ENCODE data around the gene KIF25.

The KIF25 gene

GRCh38 chr6:168064226-168064807 lies 66.8 kb downstream of the KIF25 start:
- Histone ChIP-seq H4K20me1 (ENCODE audit: insufficient read depth, low read length, poor library complexity, severe bottlenecking) (no peaks in the 10 kb centered on the region), H3K27me3 (ENCODE audit: insufficient read depth, low read length, poor library complexity, severe bottlenecking) (no peaks in the 10 kb centered on the region), H3K4me2 (ENCODE audit: low read depth, low read length, poor library complexity, severe bottlenecking) (no peak overlapping the region), H3K9me2 (replicated peaks; ENCODE audit: low read depth, low read length) (no peaks in the 10 kb centered on the region), H3K4me3 (ENCODE audit: low read length, poor library complexity, severe bottlenecking) (no peak overlapping the region), H2AFZ (ENCODE audit: low read length) (no peak overlapping the region), H3K4me1 (ENCODE audit: insufficient read depth, low read length, poor library complexity, severe bottlenecking) (no peaks in the 10 kb centered on the region), H3K9ac (ENCODE audit: low read depth, low read length, poor library complexity, severe bottlenecking) (no peak overlapping the region), H3F3A (ENCODE audit: low read depth) (no peaks in the 10 kb centered on the region), H3K36me3 (ENCODE audit: insufficient read depth, low read length) (no peaks in the 10 kb centered on the region), H3K9me3 (ENCODE audit: insufficient read depth, low read depth, low read length) (peaks cover 16% of the 10 kb centered on the region; the same call in 1 of the 2 replicates), H3K79me2 (ENCODE audit: insufficient read depth, low read length) (no peaks in the 10 kb centered on the region)
- TF ChIP-seq EZH2phosphoT487 (IDR thresholded peaks at IDR 0.05; ENCODE audit: borderline replicate concordance) (no peak), CTCF (conservative IDR thresholded peaks at IDR 0.05; ENCODE audit: low read length) (no peak)

- no peaks in the 10 kb centered on the region for H3K79me2 ChIP-seq (ENCODE audit: insufficient read depth, low read length)
- TF ChIP-seq EZH2phosphoT487 (IDR thresholded peaks at IDR 0.05; ENCODE audit: borderline replicate concordance) = no peak
- no peak for TF ChIP-seq CTCF (conservative IDR thresholded peaks at IDR 0.05; ENCODE audit: low read length)
- H3K36me3 ChIP-seq (ENCODE audit: insufficient read depth, low read length) = no peaks in the 10 kb centered on the region
- H2AFZ ChIP-seq (ENCODE audit: low read length) = no peak overlapping the region
- no peak overlapping the region for H3K9ac ChIP-seq (ENCODE audit: low read depth, low read length, poor library complexity, severe bottlenecking)
- H3K9me3 ChIP-seq (ENCODE audit: insufficient read depth, low read depth, low read length) = peaks cover 17% of the 10 kb centered on the region; the same call in 1 of the 2 replicates
- H3K4me3 ChIP-seq (ENCODE audit: low read length, poor library complexity, severe bottlenecking) = no peak overlapping the region
- H3K9me2 ChIP-seq (replicated peaks; ENCODE audit: low read depth, low read length) = no peaks in the 10 kb centered on the region
- no peaks in the 10 kb centered on the region for H3K4me1 ChIP-seq (ENCODE audit: insufficient read depth, low read length, poor library complexity, severe bottlenecking)
- H3K4me2 ChIP-seq (ENCODE audit: low read depth, low read length, poor library complexity, severe bottlenecking) = no peak overlapping the region
- no peaks in the 10 kb centered on the region for H3K27me3 ChIP-seq (ENCODE audit: insufficient read depth, low read length, poor library complexity, severe bottlenecking)
- no peaks in the 10 kb centered on the region for H3F3A ChIP-seq (ENCODE audit: low read depth)
- H4K20me1 ChIP-seq (ENCODE audit: insufficient read depth, low read length, poor library complexity, severe bottlenecking) = no peaks in the 10 kb centered on the region
Observed at GRCh38 chr6:168067081-168067759, 69.7 kb downstream of the KIF25 start.

- no peak overlapping the region for H3K4me2 ChIP-seq (ENCODE audit: low read depth, low read length, poor library complexity, severe bottlenecking)
- H2AFZ ChIP-seq (ENCODE audit: low read length) = no peak overlapping the region
- no peaks in the 10 kb centered on the region for H3K79me2 ChIP-seq (ENCODE audit: insufficient read depth, low read length)
- H3K36me3 ChIP-seq (ENCODE audit: insufficient read depth, low read length) = no peaks in the 10 kb centered on the region
- TF ChIP-seq EZH2phosphoT487 (IDR thresholded peaks at IDR 0.05; ENCODE audit: borderline replicate concordance) (no peak), CTCF (conservative IDR thresholded peaks at IDR 0.05; ENCODE audit: low read length) (no peak)
- peaks cover 12% of the 10 kb centered on the region; the same call in 1 of the 2 replicates for H3K9me3 ChIP-seq (ENCODE audit: insufficient read depth, low read depth, low read length)
- H4K20me1 ChIP-seq (ENCODE audit: insufficient read depth, low read length, poor library complexity, severe bottlenecking) = no peaks in the 10 kb centered on the region
- no peaks in the 10 kb centered on the region for H3F3A ChIP-seq (ENCODE audit: low read depth)
- H3K9me2 ChIP-seq (replicated peaks; ENCODE audit: low read depth, low read length) = no peaks in the 10 kb centered on the region
- no peaks in the 10 kb centered on the region for H3K27me3 ChIP-seq (ENCODE audit: insufficient read depth, low read length, poor library complexity, severe bottlenecking)
- no peak overlapping the region for H3K4me3 ChIP-seq (ENCODE audit: low read length, poor library complexity, severe bottlenecking)
- H3K4me1 ChIP-seq (ENCODE audit: insufficient read depth, low read length, poor library complexity, severe bottlenecking) = no peaks in the 10 kb centered on the region
- H3K9ac ChIP-seq (ENCODE audit: low read depth, low read length, poor library complexity, severe bottlenecking) = no peak overlapping the region
Observed at GRCh38 chr6:168070804-168071203, 73.3 kb downstream of the KIF25 start.

Data from Loucy (cell line).